ENCODE data around the gene RHBDL3. TPM values are rescaled to one million over a fixed set of nuclear protein-coding genes. Genes with fewer than 3 reads are reported as not detected.
"Not testable (repeated sequence)": the region's sequence is repeated elsewhere in the genome, so short reads cannot be mapped to it uniquely, and the experiment has no call there.

Gene RHBDL3
- total and polyA plus RNA-seq, 2 donors (not counting 3 experiments of a cell fraction or from before 2014, with no cell fraction given) = 0.11 to 0.20 TPM

- H3K9me1 ChIP-seq (replicated peaks; ENCODE audit: control insufficient read depth, extremely low read depth, insufficient read depth, low read length); H3K4me1 ChIP-seq (ENCODE audit: control insufficient read depth, extremely low read depth, insufficient read depth, low read length); H3K4me3 ChIP-seq (replicated peaks in 1 of 3; ENCODE audit: insufficient read depth in 1 of 3, low read depth in 1 of 3, low read length in 3 of 3); H3K36me3 ChIP-seq (ENCODE audit: control insufficient read depth in 2 of 2, extremely low read depth in 1 of 2, insufficient read depth in 2 of 2, low read length in 2 of 2); DNase-seq (ENCODE audit: low read depth, low spot score); BruUV-seq (replicated peaks); POLR2A ChIA-PET; FAIRE-seq; H3K9me3 ChIP-seq (replicated peaks; ENCODE audit: control insufficient read depth, insufficient read depth, low read length); H3K9ac ChIP-seq (replicated peaks; ENCODE audit: extremely low read depth, insufficient read depth, low read length); H3K4me2 ChIP-seq (ENCODE audit: insufficient read depth, low read length); H3K79me2 ChIP-seq (ENCODE audit: control insufficient read depth, insufficient read depth, low read length); H3K27ac ChIP-seq (ENCODE audit: insufficient read depth, low read depth, low read length); dilution Hi-C loops (cut with MboI; ENCODE audit: extremely low pct_ligation_motif_present, low sequenced_read_pairs); H4K20me1 ChIP-seq (replicated peaks; ENCODE audit: control insufficient read depth, extremely low read depth, insufficient read depth, low read length); H2AFZ ChIP-seq (ENCODE audit: low read depth, low read length): not testable (repeated sequence)
- intact Hi-C loops (cut with micrococcal nuclease) = loop anchor here (10.0 kb wide), 1 partner anchor 312 kb away; the partner anchor contains the start of gene LRRC37B
- peaks cover 9 to 10% of the 10 kb centered on the region in 2 experiments for H3K27me3 ChIP-seq (ENCODE audit: control insufficient read depth in 2 of 2, insufficient read depth in 2 of 2, low read length in 2 of 2)
- CTCF ChIA-PET = interaction anchor here (0.9 to 4.9 kb wide), 7 partner anchors 13 to 77 kb away, joined by 3 to 94 read pairs (median 3); no protein-coding TSS in a partner anchor
Observed at GRCh38 chr17:32316653-32317052, 51.0 kb downstream of the RHBDL3 start.

GRCh38 chr17:32317353-32317752, 51.7 kb downstream of the RHBDL3 start:
- no peaks in the 10 kb centered on the region for H3K9me3 ChIP-seq (replicated peaks; ENCODE audit: control insufficient read depth, insufficient read depth, low read length)
- H3K9ac ChIP-seq (replicated peaks; ENCODE audit: extremely low read depth, insufficient read depth, low read length) = no peak overlapping the region
- no peaks in the 10 kb centered on the region for H3K79me2 ChIP-seq (ENCODE audit: control insufficient read depth, insufficient read depth, low read length)
- CTCF ChIA-PET = interaction anchor here (1.2 to 4.9 kb wide), 3 partner anchors 63 to 114 kb away, joined by 3 to 94 read pairs (median 11); no protein-coding TSS in a partner anchor
- no peaks in the 10 kb centered on the region for H3K36me3 ChIP-seq (ENCODE audit: control insufficient read depth in 2 of 2, extremely low read depth in 1 of 2, insufficient read depth in 2 of 2, low read length in 2 of 2)
- H3K4me2 ChIP-seq (ENCODE audit: insufficient read depth, low read length) = no peak overlapping the region
- H3K27ac ChIP-seq (ENCODE audit: insufficient read depth, low read depth, low read length) = no peak overlapping the region
- intact Hi-C loops (cut with micrococcal nuclease) = loop anchor here (10.0 kb wide), 1 partner anchor 313 kb away; the partner anchor contains the start of gene LRRC37B
- peaks cover 9 to 10% of the 10 kb centered on the region in 2 experiments for H3K27me3 ChIP-seq (ENCODE audit: control insufficient read depth in 2 of 2, insufficient read depth in 2 of 2, low read length in 2 of 2)
- H3K9me1 ChIP-seq (replicated peaks; ENCODE audit: control insufficient read depth, extremely low read depth, insufficient read depth, low read length) = no peaks in the 10 kb centered on the region
- no peak for DNase-seq (ENCODE audit: low read depth, low spot score)
- dilution Hi-C loops (cut with MboI; ENCODE audit: extremely low pct_ligation_motif_present, low sequenced_read_pairs) = no loop called here
- H3K4me3 ChIP-seq (replicated peaks in 1 of 3; ENCODE audit: insufficient read depth in 1 of 3, low read depth in 1 of 3, low read length in 3 of 3) = no peak overlapping the region
- TF ChIP-seq POLR2AphosphoS5 (IDR thresholded peaks at IDR 0.05; ENCODE audit: insufficient read depth, low read depth, low read length) = no peak
- TF ChIP-seq POLR2A (IDR thresholded peaks at IDR 0.05; ENCODE audit: low read depth, low read length) = no peak
- TF ChIP-seq EZH2 (IDR thresholded peaks at IDR 0.05; ENCODE audit: borderline replicate concordance, low read depth, low read length, severe bottlenecking) = no peak
- no peak for TF ChIP-seq GATA2 (IDR thresholded peaks at IDR 0.05; ENCODE audit: insufficient read depth, insufficient read length, low read depth, low read length)
- TF ChIP-seq CTCF (IDR thresholded peaks at IDR 0.05; ENCODE audit: extremely low read depth in 1 of 2, insufficient read depth in 1 of 2, low read depth in 1 of 2, low read length in 2 of 2) = no peak
- TF ChIP-seq JUN (IDR thresholded peaks at IDR 0.05; ENCODE audit: borderline replicate concordance, insufficient read depth, insufficient read length, low read depth) = no peak
- no peak for TF ChIP-seq FOS (IDR thresholded peaks at IDR 0.05; ENCODE audit: borderline replicate concordance, insufficient read depth, low read length)
- no peak for TF ChIP-seq MYC (IDR thresholded peaks at IDR 0.05; ENCODE audit: low read depth, low read length)
- no peak for TF ChIP-seq MAX (IDR thresholded peaks at IDR 0.05; ENCODE audit: insufficient read depth, insufficient read length)
- no peak overlapping the region for H2AFZ ChIP-seq (ENCODE audit: low read depth, low read length)
- no TSS peak for BruUV-seq (replicated peaks)
- POLR2A ChIA-PET = no interaction called here
- H4K20me1 ChIP-seq (replicated peaks; ENCODE audit: control insufficient read depth, extremely low read depth, insufficient read depth, low read length) = no peaks in the 10 kb centered on the region
- no peaks in the 10 kb centered on the region for H3K4me1 ChIP-seq (ENCODE audit: control insufficient read depth, extremely low read depth, insufficient read depth, low read length)
- FAIRE-seq = no peak

Measured in endothelial cell of umbilical vein (primary cell).